Liver (tissue), 9 donors: ENCODE results near the gene TEAD2. TPM values are rescaled to one million over a fixed set of nuclear protein-coding genes. Genes with fewer than 3 reads are reported as not detected.

Source experiments
- DNase-seq: peaks from one replicate; pipeline ENCODE4 v3.0.0-alpha.2; 2017; ENCODE audit warnings: low spot score
- H3K27ac ChIP-seq, 2 donors: one replicate each; pipeline ENCODE4 v1.7.0; 2013; ENCODE audit warnings: inconsistent platforms in 2 of 2, low read length in 2 of 2, control low read depth in 1 of 2, low read depth in 1 of 2, mild to moderate bottlenecking in 1 of 2
- H3K27me3 ChIP-seq, 4 donors: one replicate each; pipeline versions ENCODE4 v1.6.1 to v1.7.0; 2013; ENCODE audit warnings: low read length in 3 of 4, inconsistent platforms in 1 of 4, mild to moderate bottlenecking in 1 of 4, moderate library complexity in 1 of 4; ENCODE audit not compliant: control insufficient read depth in 4 of 4, insufficient read depth in 4 of 4
- H3K36me3 ChIP-seq, 4 donors: one replicate each; pipeline versions ENCODE4 v1.6.1 to v1.7.0; 2013; ENCODE audit warnings: low read length in 3 of 4, mild to moderate bottlenecking in 3 of 4, low read depth in 1 of 4, moderate library complexity in 1 of 4; ENCODE audit not compliant: control insufficient read depth in 4 of 4, insufficient read depth in 3 of 4
- H3K4me1 ChIP-seq, 4 donors: one replicate each; pipeline versions ENCODE4 v1.6.1 to v1.7.0; 2013; ENCODE audit warnings: low read length in 3 of 4, mild to moderate bottlenecking in 3 of 4, moderate library complexity in 1 of 4; ENCODE audit not compliant: control insufficient read depth in 4 of 4, insufficient read depth in 4 of 4
- H3K4me3 ChIP-seq, 3 donors: one replicate each; pipeline versions ENCODE4 v1.6.1 to v1.7.0; 2013; ENCODE audit warnings: low read length in 3 of 3, control low read depth in 1 of 3, low read depth in 1 of 3, mild to moderate bottlenecking in 1 of 3
- H3K9ac ChIP-seq, 2 donors: one replicate each; pipeline ENCODE4 v1.7.0; 2013; ENCODE audit warnings: low read length in 2 of 2, mild to moderate bottlenecking in 2 of 2, moderate library complexity in 2 of 2, control low read depth in 1 of 2, low read depth in 1 of 2
- H3K9me3 ChIP-seq, 4 donors: one replicate each; pipeline versions ENCODE4 v1.6.1 to v1.7.0; 2013; ENCODE audit warnings: low read length in 3 of 4; ENCODE audit not compliant: control insufficient read depth in 4 of 4
- ATF3 ChIP-seq: IDR thresholded peaks from 2 replicates; pipeline ENCODE4 v1.6.1; 2016; ENCODE audit warnings: antibody characterized with exemption
- CTCF ChIP-seq: fragments of 150-350 bp; IDR thresholded peaks from 2 replicates; pipeline ENCODE4 v1.5.1; 2017; ENCODE audit warnings: improper control_type of control experiment, low read depth, low read length; ENCODE audit not compliant: missing input control
- EGR1 ChIP-seq, 2 donors: IDR thresholded peaks; 2 replicates each; pipeline ENCODE4 v1.6.1; 2016 to 2018; ENCODE audit warnings: antibody characterized with exemption in 2 of 2, low read depth in 2 of 2
- FOXA1 ChIP-seq: IDR thresholded peaks from 2 replicates; pipeline ENCODE4 v1.6.1; 2016; ENCODE audit warnings: antibody characterized with exemption
- FOXA2 ChIP-seq: IDR thresholded peaks from 2 replicates; pipeline ENCODE4 v1.6.1; 2016; ENCODE audit warnings: antibody characterized with exemption
- GABPA ChIP-seq, 2 donors: IDR thresholded peaks in 1 of 2; conservative IDR thresholded peaks in 1 of 2; 2 replicates each; pipeline ENCODE4 v1.6.1; 2016; ENCODE audit warnings: antibody characterized with exemption in 2 of 2, mild to moderate bottlenecking in 1 of 2, moderate library complexity in 1 of 2
- HNF4A ChIP-seq, 2 donors: conservative IDR thresholded peaks; 2 replicates each; pipeline ENCODE4 v1.6.1; 2016; ENCODE audit warnings: antibody characterized with exemption in 2 of 2, mild to moderate bottlenecking in 2 of 2
- HNF4G ChIP-seq: IDR thresholded peaks from 2 replicates; pipeline ENCODE4 v1.6.1; 2016; ENCODE audit warnings: antibody characterized with exemption
- JUND ChIP-seq, 2 donors: IDR thresholded peaks; 2 replicates each; pipeline ENCODE4 v1.6.1; 2016; ENCODE audit warnings: antibody characterized with exemption in 2 of 2
- MAX ChIP-seq: IDR thresholded peaks from 2 replicates; pipeline ENCODE4 v1.6.1; 2016; ENCODE audit warnings: antibody characterized with exemption
- NR2F2 ChIP-seq: IDR thresholded peaks from 2 replicates; pipeline ENCODE4 v1.6.1; 2016; ENCODE audit warnings: antibody characterized with exemption
- RAD21 ChIP-seq, 2 donors: IDR thresholded peaks; 2 replicates each; pipeline ENCODE4 v1.6.1; 2016; ENCODE audit warnings: antibody characterized with exemption in 2 of 2, mild to moderate bottlenecking in 2 of 2
- REST ChIP-seq: IDR thresholded peaks from 2 replicates; pipeline ENCODE4 v1.6.1; 2016; ENCODE audit warnings: antibody characterized with exemption, mild to moderate bottlenecking
- RXRA ChIP-seq, 2 donors: IDR thresholded peaks; 2 replicates each; pipeline ENCODE4 v1.6.1; 2017 to 2018; ENCODE audit warnings: antibody characterized with exemption in 2 of 2, mild to moderate bottlenecking in 1 of 2
- SP1 ChIP-seq: IDR thresholded peaks from 2 replicates; pipeline ENCODE4 v1.6.1; 2018; ENCODE audit warnings: antibody characterized with exemption, mild to moderate bottlenecking
- TAF1 ChIP-seq: conservative IDR thresholded peaks from 2 replicates; pipeline ENCODE4 v1.6.1; 2016; ENCODE audit warnings: antibody characterized with exemption, mild to moderate bottlenecking
- YY1 ChIP-seq: IDR thresholded peaks from 2 replicates; pipeline ENCODE4 v1.6.1; 2016; ENCODE audit warnings: antibody characterized with exemption, mild to moderate bottlenecking
- ZBTB33 ChIP-seq: IDR thresholded peaks from 2 replicates; pipeline ENCODE4 v1.6.1; 2016; ENCODE audit warnings: antibody characterized with exemption
- WGBS: extraction: QIAGEN DNeasy Blood & Tissue Kit; methylation state at CpG from one replicate; pipeline ENCODE4 v1.1.7; 2013; 5-methylcytosine and 5-hydroxymethylcytosine counted together
- polyA plus RNA-seq, 2 donors: library from polyadenylated mRNA; stranded (reverse) in 1 of 2; unstranded in 1 of 2; fragments of 200-250 nt in 1 of 2; fragments of >200 nt in 1 of 2; fragmentation: Nextera tagmentation in 1 of 2; extraction: Ambion mirVana in 1 of 2; gene quantifications; one replicate each; pipeline versions ENCODE4 v1.2.1 to v1.2.3, GENCODE V29; 2013 to 2015
- total RNA-seq, 2 donors: library from RNA; depleted of rRNA; stranded (reverse); fragments of >200 nt; gene quantifications; one replicate each; pipeline ENCODE4 v1.2.3, GENCODE V29; 2014
- donor health status: healthy.
- donor health status: healthy.
- donor health status: healthy.
- donor health status: healthy.
- donor health status: healthy.

The TEAD2 gene
- total and polyA plus RNA-seq, 4 donors: 3.3 to 8.1 (median 4.4) TPM

- DNase-seq: no peak
- Histone ChIP-seq H3K27ac (no peak overlapping the region), H3K36me3 (peaks cover 0 to 1% (median 0%) of the 10 kb centered on the region in 4 donors), H3K4me3 (no peak overlapping the region), H3K9ac (no peak overlapping the region), H3K4me1 (peaks cover 5 to 24% (median 9%) of the 10 kb centered on the region in 4 donors), H3K9me3 (no peaks in the 10 kb centered on the region), H3K27me3 (no peaks in the 10 kb centered on the region)
- WGBS: 85% methylated on average over 17 of the region's 17 CpGs
- no peak for TF ChIP-seq HNF4A (conservative IDR thresholded peaks at IDR 0.05)
- TF ChIP-seq REST: no peak
- no peak for TF ChIP-seq HNF4G
- no peak for TF ChIP-seq TAF1
- no peak for TF ChIP-seq ZBTB33
- TF ChIP-seq RAD21 (IDR thresholded peaks at IDR 0.05): no peak
- TF ChIP-seq YY1: no peak
- no peak for TF ChIP-seq RXRA (IDR thresholded peaks at IDR 0.05)
- TF ChIP-seq EGR1 (IDR thresholded peaks at IDR 0.05; ENCODE audit: low read depth in 2 of 2): no peak
- TF ChIP-seq FOXA2: no peak
- no peak for TF ChIP-seq SP1
- no peak for TF ChIP-seq FOXA1
- no peak for TF ChIP-seq JUND (IDR thresholded peaks at IDR 0.05)
- TF ChIP-seq GABPA (IDR thresholded peaks at IDR 0.05 in 1 of 2, conservative IDR thresholded peaks at IDR 0.05 in 1 of 2): no peak
- TF ChIP-seq MAX: no peak
- TF ChIP-seq CTCF: no peak
- no peak for TF ChIP-seq ATF3
- no peak for TF ChIP-seq NR2F2
Observed at GRCh38 chr19:49359851-49360820, 2.1 kb downstream of the TEAD2 start.
